AG09309 (cell line): ENCODE measurements around the gene AP3D1.

Experiments used
- DNase-seq: peaks from one replicate; pipeline ENCODE4 v3.0.0-alpha.2; 2010; ENCODE audit warnings: low read depth
- H3K4me3 ChIP-seq: 2 replicates; pipeline ENCODE4 v1.5.1; 2011; ENCODE audit warnings: mild to moderate bottlenecking, low read depth, low read length, moderate library complexity; ENCODE audit not compliant: control insufficient read depth
- CTCF ChIP-seq: IDR thresholded peaks from 2 replicates; pipeline ENCODE4 v1.5.1; 2011; ENCODE audit warnings: mild to moderate bottlenecking, low read depth, low read length, inconsistent platforms; ENCODE audit not compliant: insufficient read depth, control insufficient read depth; ENCODE audit errors: missing control alignments

The AP3D1 gene

DNA sequence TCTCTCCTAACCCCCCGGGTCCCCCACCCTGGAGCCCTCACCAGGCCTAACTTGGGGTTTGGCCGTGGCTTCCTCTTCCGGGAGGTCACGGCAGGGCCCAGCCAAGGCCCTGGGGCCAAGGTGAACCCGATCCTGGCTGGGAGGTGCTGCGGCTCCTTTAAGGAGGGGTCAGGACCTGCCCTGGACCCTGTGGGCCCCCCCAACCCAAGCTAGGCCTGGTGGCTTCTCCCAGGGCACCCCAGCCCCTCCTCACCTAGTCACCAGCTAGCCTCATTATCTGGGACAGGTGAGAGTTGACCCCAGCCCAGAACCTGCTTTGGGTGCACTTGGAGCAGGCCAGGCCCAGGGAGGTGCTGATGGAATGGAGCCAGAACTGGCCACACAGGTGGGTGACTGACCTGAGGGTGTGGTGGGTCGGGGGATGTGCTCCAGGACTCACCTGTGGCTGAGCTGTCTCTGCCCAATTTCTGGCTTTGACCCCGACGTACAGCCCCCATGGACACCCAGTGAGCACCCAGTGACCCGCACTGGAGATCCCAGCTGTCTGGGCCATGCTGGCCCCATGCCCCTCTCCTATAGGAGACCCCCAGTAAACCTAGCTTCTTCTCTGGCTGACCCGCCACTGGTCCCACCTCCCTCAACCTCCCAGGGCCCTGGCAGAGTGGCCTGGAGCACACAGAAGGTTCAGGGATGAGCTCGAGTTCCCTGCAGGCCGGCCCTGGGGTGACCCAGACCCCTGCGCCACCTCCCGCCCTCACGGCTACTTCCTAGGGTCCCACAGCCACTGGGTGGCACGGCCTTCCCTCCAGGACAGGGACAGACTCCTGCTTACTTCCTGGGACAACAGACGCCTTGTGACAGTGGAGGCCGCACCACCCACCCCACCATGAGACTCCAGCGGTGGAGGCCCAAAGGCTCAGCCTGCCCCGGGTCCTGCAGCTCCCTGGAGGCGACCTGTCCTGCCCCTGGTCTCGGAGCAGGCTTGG is 93.6 kb downstream of the AP3D1 start:
- no peak overlapping the region for H3K4me3 ChIP-seq
- TF ChIP-seq CTCF, result no peak
- no peak for DNase-seq

DNA sequence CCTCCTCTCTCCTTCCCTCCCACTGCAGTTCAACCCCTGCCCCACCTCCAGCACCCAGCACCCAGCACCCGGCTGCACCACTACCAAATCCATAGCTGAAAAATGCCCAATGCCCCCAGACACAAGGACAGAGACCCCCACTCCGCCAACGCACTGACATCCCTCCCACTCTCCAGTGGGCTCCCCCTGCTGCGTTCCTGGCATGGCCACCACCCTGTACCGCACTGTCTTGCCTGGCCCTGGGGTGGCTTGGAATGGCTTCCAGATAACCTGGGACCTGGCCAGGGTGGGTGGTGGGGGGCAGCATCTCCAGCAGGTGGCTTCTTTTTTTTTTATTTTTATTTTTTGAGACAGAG is 94.6 kb downstream of the AP3D1 start:
- no peak for TF ChIP-seq CTCF
- no peak overlapping the region for H3K4me3 ChIP-seq
- DNase-seq, result no peak

DNA sequence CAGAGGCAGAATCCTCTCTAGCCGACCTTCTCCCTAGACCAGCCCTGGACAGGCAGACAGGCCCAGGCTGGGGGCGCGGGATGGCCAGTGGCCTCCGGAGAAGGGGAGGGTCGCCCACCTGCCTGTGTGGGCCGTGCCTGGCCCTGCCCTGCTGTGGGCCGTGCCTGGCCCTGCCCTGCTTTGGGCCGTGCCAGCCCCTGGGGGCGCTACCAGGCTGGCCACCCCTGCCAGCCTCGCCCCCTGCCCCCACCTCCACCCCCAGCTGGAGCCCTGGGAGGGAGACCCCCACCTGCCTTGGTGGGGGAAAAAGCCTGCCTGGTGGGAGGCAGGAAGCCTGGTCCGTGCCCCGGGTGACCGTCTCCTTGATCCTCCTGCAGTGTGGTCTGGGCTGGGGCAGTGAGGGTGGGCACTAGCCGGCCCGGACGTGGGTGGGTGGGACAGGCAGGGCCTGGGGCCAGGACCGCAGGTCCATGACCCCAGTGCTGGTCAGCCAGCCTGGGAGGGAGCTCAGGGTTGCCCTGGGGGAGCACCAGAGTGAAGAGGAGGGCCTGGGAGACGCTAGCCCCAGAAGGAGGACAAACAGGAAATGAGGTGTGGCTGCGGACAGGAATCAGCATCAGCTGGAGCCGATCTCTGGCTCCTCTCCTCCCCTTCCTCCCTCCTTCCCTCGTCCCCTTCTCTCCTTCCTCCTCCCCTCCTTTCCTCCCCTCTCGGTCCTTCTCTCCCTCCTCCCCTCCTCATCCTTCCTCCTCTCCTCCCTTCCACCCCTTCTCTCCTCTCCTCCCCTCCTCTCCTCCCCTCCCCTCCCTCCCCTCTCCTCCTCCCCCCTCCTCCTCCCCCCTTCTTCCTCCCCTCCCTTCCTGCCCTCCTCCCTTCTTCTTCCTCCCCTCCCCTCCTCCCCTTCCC is 95.2 kb downstream of the AP3D1 start:
- peak overlapping the region; percentile 44 for H3K4me3 ChIP-seq
- no peak for TF ChIP-seq CTCF
- peak; percentile 49 for DNase-seq

- no peak for DNase-seq
- H3K4me3 ChIP-seq, result no peak overlapping the region
- no peak for TF ChIP-seq CTCF
These were observed 96.6 kb downstream of the AP3D1 start for GRCh38 chr19:2054763-2055162.

GRCh38 chr19:2053601-2054389 is 97.6 kb downstream of the AP3D1 start:
- no peak for TF ChIP-seq CTCF
- H3K4me3 ChIP-seq, result no peak overlapping the region
- DNase-seq, result no peak
